Adrenal gland (tissue), 5 donors: ENCODE results near the gene ALDH3A2.

Source experiments
- POLR2A ChIP-seq, 2 donors: fragments of 450-650 bp; IDR thresholded peaks; one replicate each; pipeline ENCODE4 v1.6.1; 2017; ENCODE audit warnings: antibody characterized with exemption in 2 of 2, mild to moderate bottlenecking in 2 of 2, moderate library complexity in 1 of 2
- TF ChIP-seq, protein P1 (sequence below), 6 experiments: fragments of 450-650 bp in 4 of 6; fragments of 200-600 bp in 2 of 6; sonication (generic) in 1 of 6; IDR thresholded peaks; 1 replicate in 5 of 6; 2 replicates in 1 of 6; pipeline versions ENCODE4 v1.5.1 to v1.8.0; 2016 to 2021; ENCODE audit warnings: antibody characterized with exemption in 6 of 6, mild to moderate bottlenecking in 2 of 6, moderate library complexity in 1 of 6
- donor health status: DM: no; HTN: no; CAD: no.

DNA sequence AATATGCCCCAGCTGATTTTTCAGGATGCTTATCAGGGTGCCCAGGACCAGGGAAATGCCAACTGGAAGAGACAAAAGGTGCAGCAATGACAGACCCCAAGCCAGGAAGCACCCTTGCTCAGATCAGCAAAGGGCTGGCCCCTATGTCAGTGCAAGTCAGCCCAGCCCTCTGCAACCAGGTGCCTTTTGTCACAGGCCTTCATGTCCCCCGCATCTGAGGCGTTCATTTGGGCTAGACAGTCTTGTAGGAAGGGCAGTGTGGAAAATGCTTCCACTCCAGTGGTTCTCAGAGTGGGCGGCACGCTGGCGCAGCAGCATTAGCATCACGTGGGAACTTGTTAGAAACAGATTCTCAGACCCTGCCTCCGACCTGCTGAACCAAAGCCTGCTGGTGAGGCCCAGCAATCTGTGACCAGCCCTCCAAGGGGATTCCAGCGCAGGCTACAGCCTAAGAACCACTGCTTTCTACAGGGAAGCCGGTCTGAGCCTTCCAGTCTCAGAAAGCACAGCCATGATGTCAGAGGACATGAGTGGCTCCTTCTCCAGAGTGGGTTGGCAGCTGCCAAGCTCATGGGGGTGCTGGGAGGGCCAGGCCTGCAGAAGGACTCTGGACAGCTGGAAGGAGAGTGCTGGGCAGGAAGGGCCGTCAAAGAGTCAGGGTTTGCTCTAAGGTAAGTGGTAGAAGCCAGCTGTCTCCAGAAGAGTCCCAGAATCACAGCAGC, 54.7 kb downstream of the ALDH3A2 start:
- TF ChIP-seq, protein P1, sequence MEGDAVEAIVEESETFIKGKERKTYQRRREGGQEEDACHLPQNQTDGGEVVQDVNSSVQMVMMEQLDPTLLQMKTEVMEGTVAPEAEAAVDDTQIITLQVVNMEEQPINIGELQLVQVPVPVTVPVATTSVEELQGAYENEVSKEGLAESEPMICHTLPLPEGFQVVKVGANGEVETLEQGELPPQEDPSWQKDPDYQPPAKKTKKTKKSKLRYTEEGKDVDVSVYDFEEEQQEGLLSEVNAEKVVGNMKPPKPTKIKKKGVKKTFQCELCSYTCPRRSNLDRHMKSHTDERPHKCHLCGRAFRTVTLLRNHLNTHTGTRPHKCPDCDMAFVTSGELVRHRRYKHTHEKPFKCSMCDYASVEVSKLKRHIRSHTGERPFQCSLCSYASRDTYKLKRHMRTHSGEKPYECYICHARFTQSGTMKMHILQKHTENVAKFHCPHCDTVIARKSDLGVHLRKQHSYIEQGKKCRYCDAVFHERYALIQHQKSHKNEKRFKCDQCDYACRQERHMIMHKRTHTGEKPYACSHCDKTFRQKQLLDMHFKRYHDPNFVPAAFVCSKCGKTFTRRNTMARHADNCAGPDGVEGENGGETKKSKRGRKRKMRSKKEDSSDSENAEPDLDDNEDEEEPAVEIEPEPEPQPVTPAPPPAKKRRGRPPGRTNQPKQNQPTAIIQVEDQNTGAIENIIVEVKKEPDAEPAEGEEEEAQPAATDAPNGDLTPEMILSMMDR (IDR thresholded peaks at IDR 0.05), result no peak
- no peak for TF ChIP-seq POLR2A (IDR thresholded peaks at IDR 0.05)
